K562 (cell line): Measurements from ENCODE around the gene PRAME. TPM values are rescaled to one million over a fixed set of nuclear protein-coding genes. Genes with fewer than 3 reads are reported as not detected.
A peak's percentile ranks its signal among the peaks of the same experiment; 100 is the strongest.

Source experiments
- CGGBP1 ChIP-seq: fragments of 250-450 bp; sonication (Bioruptor Pico); IDR thresholded peaks from 2 replicates; pipeline ENCODE4 v1.9.0; 2021; ENCODE audit warnings: mild to moderate bottlenecking
- CXXC5 ChIP-seq: fragments of 250-450 bp; sonication (Bioruptor Pico); IDR thresholded peaks from 2 replicates; pipeline ENCODE4 v1.8.0; 2022; ENCODE audit warnings: inconsistent platforms, mild to moderate bottlenecking, moderate library complexity
- HNRNPUL1 ChIP-seq: fragments of 200-400 bp; formaldehyde crosslinking; IDR thresholded peaks from 2 replicates; pipeline ENCODE4 v1.6.1; 2017; ENCODE audit warnings: low read length
- HSF4 ChIP-seq: fragments of 250-450 bp; sonication (Bioruptor Pico); IDR thresholded peaks from 2 replicates; pipeline ENCODE4 v2.1.2; 2022; ENCODE audit warnings: mild to moderate bottlenecking, moderate library complexity, borderline replicate concordance
- MAX ChIP-seq: sonication (generic); formaldehyde crosslinking; IDR thresholded peaks from 2 replicates; pipeline ENCODE4 v1.9.0; 2022; ENCODE audit warnings: mild to moderate bottlenecking, missing genetic modification reagents
- NFYB ChIP-seq: IDR thresholded peaks from 2 replicates; pipeline ENCODE4 v1.6.1; 2011; ENCODE audit warnings: mild to moderate bottlenecking, moderate library complexity; ENCODE audit not compliant: insufficient read length; ENCODE audit errors: extremely low read depth
- NR2F6 ChIP-seq: fragments of 450-650 bp; formaldehyde crosslinking; IDR thresholded peaks from 2 replicates; pipeline ENCODE4 v1.4.0; 2020; ENCODE audit warnings: mild to moderate bottlenecking
- RCOR1 ChIP-seq, 2 experiments: IDR thresholded peaks; 2 replicates each; pipeline ENCODE4 v1.6.1; 2012; ENCODE audit warnings: low read depth in 2 of 2, low read length in 2 of 2, borderline replicate concordance in 1 of 2, improper control_type of control experiment in 1 of 2
- RFX7 ChIP-seq: fragments of 250-450 bp; sonication (Bioruptor Pico); IDR thresholded peaks from 2 replicates; pipeline ENCODE4 v1.5.1; 2021; ENCODE audit warnings: mild to moderate bottlenecking
- RHOXF2B ChIP-seq: fragments of 250-450 bp; sonication (Bioruptor Pico); conservative IDR thresholded peaks from 2 replicates; pipeline ENCODE4 v1.5.1; 2021
- TEAD4 ChIP-seq, 2 experiments: sonication (generic) in 1 of 2; formaldehyde crosslinking in 1 of 2; IDR thresholded peaks; 2 replicates each; pipeline versions ENCODE4 v1.6.1 to v1.8.0; 2012 to 2022; ENCODE audit warnings: borderline replicate concordance in 1 of 2, inconsistent platforms in 1 of 2, low read length in 1 of 2, mild to moderate bottlenecking in 1 of 2, missing genetic modification reagents in 1 of 2
- THRB ChIP-seq: fragments of 450-650 bp; formaldehyde crosslinking; conservative IDR thresholded peaks from 2 replicates; pipeline ENCODE4 v1.4.0; 2022; ENCODE audit warnings: mild to moderate bottlenecking, missing genetic modification characterization
- USF2 ChIP-seq: sonication (generic); formaldehyde crosslinking; IDR thresholded peaks from 2 replicates; pipeline ENCODE4 v1.5.0; 2020; ENCODE audit warnings: missing genetic modification reagents
- WHSC1 ChIP-seq: IDR thresholded peaks from one replicate; pipeline ENCODE4 v1.6.1; 2012; ENCODE audit warnings: low read length, control low read depth, inconsistent platforms
- ZBTB33 ChIP-seq: sonication (generic); formaldehyde crosslinking; IDR thresholded peaks from 2 replicates; pipeline ENCODE4 v1.8.1; 2023; ENCODE audit warnings: mild to moderate bottlenecking, missing genetic modification reagents
- ZBTB43 ChIP-seq: sonication (generic); formaldehyde crosslinking; IDR thresholded peaks from 2 replicates; pipeline ENCODE4 v1.8.0; 2023; ENCODE audit warnings: mild to moderate bottlenecking, missing genetic modification reagents
- ZFP36 ChIP-seq: fragments of 150-350 bp; IDR thresholded peaks from 2 replicates; pipeline ENCODE4 v1.6.1; 2018; ENCODE audit warnings: low read length, low read depth; ENCODE audit not compliant: partially characterized antibody
- ZNF41 ChIP-seq: fragments of 250-450 bp; sonication (Bioruptor Pico); conservative IDR thresholded peaks from 2 replicates; pipeline ENCODE4 v1.4.0; 2020; ENCODE audit warnings: mild to moderate bottlenecking
- ZNF644 ChIP-seq: fragments of 200-800 bp; sonication (Bioruptor generic); IDR thresholded peaks from 2 replicates; pipeline ENCODE4 v1.6.1; 2016; ENCODE audit warnings: low read depth, missing genetic modification characterization, missing compliant biosample characterization
- ZNF780A ChIP-seq: fragments of 250-450 bp; sonication (Bioruptor Pico); IDR thresholded peaks from 2 replicates; pipeline ENCODE4 v1.5.0; 2021; ENCODE audit warnings: mild to moderate bottlenecking
- polyA plus RNA-seq, 8 experiments: library from polyadenylated mRNA; depleted of rRNA in 4 of 8; stranded (reverse) in 5 of 8; unstranded in 3 of 8; fragments of >200 nt; fragmentation: Nextera tagmentation in 2 of 8; fragmentation: Illumina TruSeq in 1 of 8; extraction: Ambion mirVana in 2 of 8; extraction: Trizol in 1 of 8; gene quantifications; 2 replicates each; pipeline versions ENCODE4 v1.2.1 to v1.2.3, GENCODE V29; 2011 to 2014; ENCODE audit warnings: inconsistent platforms in 1 of 8, missing spikeins in 1 of 8
- total RNA-seq, 7 experiments: library from RNA; depleted of rRNA in 6 of 7; stranded (reverse); fragments of >200 nt in 6 of 7; fragmentation: Illumina TruSeq in 2 of 7; extraction: Trizol in 2 of 7; gene quantifications; 2 replicates each; pipeline versions ENCODE4 v1.2.1 to v1.2.3, GENCODE V29; 2011 to 2021; ENCODE audit warnings: low replicate concordance in 1 of 7

Gene PRAME
- total and polyA plus RNA-seq, 9 of the 15 experiments (the other 6 are each of a cell fraction or from before 2014, with no cell fraction given): 662 to 2,141 (median 1,142) TPM

GRCh38 chr22:22573047-22573889 is 14.2 kb upstream of the PRAME start (continued):
- no peak for TF ChIP-seq HSF4 (CRISPR knock-in tag)
- no peak for TF ChIP-seq ZBTB33 (CRISPR knock-in tag)
- TF ChIP-seq RFX7 (CRISPR knock-in tag): no peak
- TF ChIP-seq ZFP36: no peak
- TF ChIP-seq ZNF644 (tag): no peak
- no peak for TF ChIP-seq NR2F6 (CRISPR knock-in tag)
- TF ChIP-seq HNRNPUL1: peak; percentile 84; the same call in 1 of the 2 replicates
- TF ChIP-seq ZBTB43 (CRISPR knock-in tag): no peak
- TF ChIP-seq RHOXF2B (CRISPR knock-in tag): no peak
- TF ChIP-seq CXXC5: no peak
- no peak for TF ChIP-seq MAX (CRISPR knock-in tag)
- TF ChIP-seq ZNF41 (CRISPR knock-in tag): no peak
- no peak for TF ChIP-seq CGGBP1 (CRISPR knock-in tag)
- TF ChIP-seq RCOR1 (IDR thresholded peaks at IDR 0.05; ENCODE audit: borderline replicate concordance in 1 of 2, low read depth in 2 of 2, low read length in 2 of 2): no peak
- TF ChIP-seq TEAD4 (IDR thresholded peaks at IDR 0.05; ENCODE audit: low read length): no peak
- 0 out of 2 replicates have a peak, but pooled peaks have one; percentile 63 for TF ChIP-seq TEAD4 (CRISPR knock-in tag; IDR thresholded peaks at IDR 0.05; ENCODE audit: borderline replicate concordance)
- 0 out of 2 replicates have a peak, but pooled peaks have one; percentile 64 for TF ChIP-seq ZNF780A (CRISPR knock-in tag)
- no peak for TF ChIP-seq NFYB
- TF ChIP-seq USF2: peak; percentile 4
- TF ChIP-seq WHSC1: no peak
- peak; percentile 67; the same call in 1 of the 2 replicates for TF ChIP-seq THRB
